GM19240 (cell line): ENCODE measurements around the gene PNRC1.
"Not testable (repeated sequence)": the region's sequence is repeated elsewhere in the genome, so short reads cannot be mapped to it uniquely, and the experiment has no call there.

ENCODE experiments used
- DNase-seq: peaks from one replicate; pipeline ENCODE4 v3.0.0; 2011; ENCODE audit warnings: low spot score; ENCODE audit not compliant: insufficient read length

The PNRC1 gene

GRCh38 chr6:89058627-89059026 lies 21.9 kb upstream of the PNRC1 start:
- DNase-seq, result no peak

GRCh38 chr6:89059227-89059626 lies 21.3 kb upstream of the PNRC1 start:
- no peak for DNase-seq

- no peak for DNase-seq
Observed at GRCh38 chr6:89063881-89064280, 16.7 kb upstream of the PNRC1 start.

DNA sequence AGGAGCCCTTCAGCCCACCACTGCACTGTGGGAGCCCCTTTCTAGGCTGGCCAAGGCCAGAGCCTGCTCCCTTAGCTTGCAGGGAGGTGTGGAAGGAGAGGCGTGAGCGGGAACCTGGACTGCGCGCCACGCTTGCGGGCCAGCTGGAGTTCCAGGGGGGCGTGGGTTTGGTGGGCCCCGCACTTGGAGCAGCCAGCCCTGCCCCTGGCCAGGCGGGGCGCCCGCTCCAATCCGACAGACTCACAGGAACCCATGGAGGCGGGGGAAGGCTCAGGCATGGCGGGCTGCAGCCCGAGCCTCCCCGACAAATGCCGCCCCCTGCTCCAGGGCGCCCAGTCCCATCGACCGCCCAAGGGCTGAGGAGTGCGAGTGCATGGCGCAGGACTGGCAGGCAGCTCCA lies 15.6 kb upstream of the PNRC1 start:
- DNase-seq, result not testable (repeated sequence)

DNA sequence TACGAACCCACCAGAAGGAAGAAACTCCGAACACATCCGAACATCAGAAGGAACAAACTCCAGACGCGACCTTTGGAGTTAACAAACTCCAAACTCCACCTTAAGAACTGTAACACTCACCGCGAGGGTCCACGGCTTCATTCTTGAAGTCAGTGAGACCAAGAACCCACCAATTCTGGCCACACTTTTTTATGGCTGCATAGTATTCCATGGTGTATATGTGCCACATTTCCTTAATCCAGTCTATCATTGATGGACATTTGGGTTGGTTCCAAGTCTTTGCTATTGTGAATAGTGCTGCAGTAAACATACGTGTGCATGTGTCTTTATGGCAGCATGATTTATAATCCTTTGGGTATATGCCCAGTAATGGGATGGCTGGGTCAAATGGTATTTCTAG lies 14.4 kb upstream of the PNRC1 start:
- not testable (repeated sequence) for DNase-seq

- no peak for DNase-seq
Observed at GRCh38 chr6:89066940-89067646, 13.5 kb upstream of the PNRC1 start.

GRCh38 chr6:89067796-89068195 lies 12.8 kb upstream of the PNRC1 start:
- DNase-seq, result no peak

DNA sequence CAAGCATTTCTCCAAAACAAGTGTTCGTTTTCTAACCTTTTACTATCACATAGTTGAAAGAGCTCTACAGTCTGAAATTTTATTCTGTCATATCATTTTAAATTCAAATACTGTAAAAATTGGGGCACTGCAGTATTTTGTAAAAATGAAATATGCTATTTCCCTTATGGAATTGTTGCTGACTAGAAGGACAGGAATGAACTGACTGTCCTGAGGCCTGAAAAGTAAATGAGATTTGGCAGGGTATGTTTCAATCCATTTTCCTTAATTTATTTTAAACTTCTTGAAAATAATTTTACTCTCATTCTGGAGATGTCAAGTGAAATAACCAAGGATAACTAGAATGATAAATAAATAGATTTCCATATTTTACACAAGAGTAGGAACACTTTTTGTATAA lies 11.9 kb upstream of the PNRC1 start:
- DNase-seq, result no peak

GRCh38 chr6:89069536-89070163 lies 10.9 kb upstream of the PNRC1 start:
- no peak for DNase-seq

DNA sequence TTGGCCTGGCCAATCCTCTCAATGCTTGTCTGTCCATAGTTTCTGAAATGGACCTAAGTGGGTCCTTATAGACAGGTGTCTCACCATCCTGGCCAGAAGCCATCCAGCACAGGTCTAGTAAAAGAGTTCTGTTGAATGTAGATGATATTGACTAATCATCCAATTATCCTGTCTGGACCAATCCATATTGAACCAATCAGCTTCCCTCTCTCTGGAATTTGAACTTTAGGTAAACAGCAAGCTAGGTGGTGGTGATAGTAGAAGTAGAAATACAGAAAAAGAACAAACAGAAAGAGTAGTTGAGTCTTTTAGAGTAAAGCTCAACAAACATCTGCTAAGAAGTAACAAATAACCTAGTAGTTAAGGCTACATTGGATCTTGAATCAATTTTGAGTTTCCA lies 9.5 kb upstream of the PNRC1 start:
- DNase-seq, result no peak

DNA sequence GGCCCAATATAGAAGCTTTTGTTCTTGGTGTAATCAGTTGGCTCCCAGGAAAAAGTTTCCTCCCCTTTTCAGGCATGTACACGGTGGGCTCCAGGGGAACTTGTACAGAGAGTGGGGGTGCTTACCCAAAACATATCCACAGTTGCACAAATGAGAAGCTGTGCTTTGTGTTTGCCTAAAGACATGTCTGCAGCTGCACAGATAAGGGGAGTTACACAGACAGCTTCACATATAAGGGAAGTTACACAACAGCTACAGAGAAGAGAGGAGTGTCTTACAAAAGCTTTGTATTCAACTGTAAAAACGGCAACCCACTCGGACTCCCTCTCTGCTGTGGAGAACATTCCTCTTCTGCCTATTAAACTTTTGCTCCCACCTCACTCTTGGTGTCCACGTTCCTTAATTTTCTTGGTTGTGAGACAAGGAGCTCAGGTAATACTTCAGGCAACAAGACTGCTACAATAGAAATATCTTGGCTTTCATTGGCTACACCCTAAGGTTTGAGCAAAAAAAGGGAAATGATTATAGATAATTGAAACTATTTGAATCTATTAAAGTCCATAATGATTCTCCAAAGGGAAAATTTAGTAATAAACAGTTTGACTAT lies 7.4 kb upstream of the PNRC1 start:
- DNase-seq, result no peak

- DNase-seq, result no peak
Observed at GRCh38 chr6:89073840-89074239, 6.7 kb upstream of the PNRC1 start.

GRCh38 chr6:89079511-89080234 lies 878 bp upstream of the PNRC1 start:
- no peak for DNase-seq

DNA sequence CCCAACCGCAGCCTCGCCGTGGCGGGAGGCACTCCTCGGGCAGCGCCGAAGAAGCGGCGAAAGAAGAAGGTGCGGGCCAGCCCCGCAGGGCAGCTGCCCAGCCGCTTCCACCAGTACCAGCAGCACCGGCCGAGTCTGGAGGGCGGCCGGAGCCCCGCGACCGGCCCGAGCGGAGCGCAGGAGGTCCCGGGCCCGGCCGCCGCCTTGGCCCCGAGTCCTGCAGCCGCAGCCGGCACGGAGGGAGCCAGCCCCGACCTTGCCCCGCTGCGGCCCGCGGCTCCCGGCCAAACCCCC lies 525 bp downstream of the PNRC1 start:
- no peak for DNase-seq

DNA sequence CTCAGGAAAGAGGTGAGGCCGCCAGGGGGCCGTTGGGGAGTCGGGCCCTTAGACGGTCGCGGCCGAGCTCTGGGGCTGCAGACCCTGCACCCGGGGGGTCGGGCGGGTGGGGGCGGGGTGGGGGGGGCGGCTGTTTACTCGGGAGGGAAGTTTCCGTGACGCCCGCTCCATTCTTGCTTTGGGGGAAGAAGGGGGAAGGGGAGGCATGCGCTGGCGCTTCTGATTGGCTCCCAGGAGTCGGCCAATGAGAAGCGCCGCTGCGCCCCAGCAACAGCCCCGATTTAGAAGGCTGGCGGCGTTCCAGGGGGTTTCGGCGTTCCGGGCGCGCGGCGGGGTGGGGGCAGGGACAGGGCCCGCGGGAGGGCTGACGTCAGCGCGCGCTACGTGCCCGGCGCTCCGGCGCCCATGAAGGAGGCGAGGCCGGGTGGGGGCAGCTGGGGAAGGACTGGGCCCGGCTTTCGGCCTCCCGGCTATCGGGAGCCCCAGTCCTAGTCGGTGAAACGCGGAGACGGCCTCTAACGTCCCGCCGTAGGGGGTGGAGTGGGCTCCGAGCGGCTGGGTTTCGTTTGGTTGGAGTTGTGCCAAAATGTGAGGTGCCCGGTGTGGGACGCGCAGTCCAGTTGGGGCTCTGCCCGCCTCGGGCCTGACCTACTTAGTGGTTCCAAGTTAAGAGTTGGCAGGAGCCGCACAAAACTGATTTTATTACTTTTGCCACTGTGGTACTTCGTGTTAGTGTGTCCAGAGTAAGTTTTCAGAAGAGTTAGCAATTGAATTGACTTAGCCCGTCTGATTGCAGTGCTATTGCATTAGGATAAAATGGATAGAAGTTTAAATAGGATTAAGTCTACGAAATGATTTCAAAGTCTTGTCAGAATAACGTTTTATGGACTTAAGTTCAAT lies 1.1 kb downstream of the PNRC1 start:
- peak; percentile 64 for DNase-seq

GRCh38 chr6:89082486-89082891 lies 1.9 kb downstream of the PNRC1 start:
- no peak for DNase-seq

- no peak for DNase-seq
Observed at GRCh38 chr6:89084542-89084941, 4.0 kb downstream of the PNRC1 start.

DNA sequence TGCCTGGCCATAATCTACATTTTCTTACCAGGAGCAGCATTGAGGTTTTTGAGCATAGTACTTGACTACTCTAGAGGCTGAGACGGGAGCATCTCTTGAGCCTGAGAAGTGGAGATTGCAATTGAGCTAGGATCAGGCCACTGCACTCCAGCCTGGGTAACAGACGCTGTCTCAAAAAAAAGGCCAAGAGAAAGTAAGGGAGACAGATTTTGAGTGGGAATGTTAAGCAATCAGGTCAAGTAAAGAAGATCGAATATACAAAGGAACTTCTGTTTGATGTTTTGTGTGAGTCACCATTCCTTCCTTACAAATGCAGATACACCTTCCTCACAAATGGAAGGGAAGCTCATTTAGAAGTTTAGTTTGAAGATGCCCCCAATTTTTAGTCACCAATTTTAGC lies 4.4 kb downstream of the PNRC1 start:
- no peak for DNase-seq

DNA sequence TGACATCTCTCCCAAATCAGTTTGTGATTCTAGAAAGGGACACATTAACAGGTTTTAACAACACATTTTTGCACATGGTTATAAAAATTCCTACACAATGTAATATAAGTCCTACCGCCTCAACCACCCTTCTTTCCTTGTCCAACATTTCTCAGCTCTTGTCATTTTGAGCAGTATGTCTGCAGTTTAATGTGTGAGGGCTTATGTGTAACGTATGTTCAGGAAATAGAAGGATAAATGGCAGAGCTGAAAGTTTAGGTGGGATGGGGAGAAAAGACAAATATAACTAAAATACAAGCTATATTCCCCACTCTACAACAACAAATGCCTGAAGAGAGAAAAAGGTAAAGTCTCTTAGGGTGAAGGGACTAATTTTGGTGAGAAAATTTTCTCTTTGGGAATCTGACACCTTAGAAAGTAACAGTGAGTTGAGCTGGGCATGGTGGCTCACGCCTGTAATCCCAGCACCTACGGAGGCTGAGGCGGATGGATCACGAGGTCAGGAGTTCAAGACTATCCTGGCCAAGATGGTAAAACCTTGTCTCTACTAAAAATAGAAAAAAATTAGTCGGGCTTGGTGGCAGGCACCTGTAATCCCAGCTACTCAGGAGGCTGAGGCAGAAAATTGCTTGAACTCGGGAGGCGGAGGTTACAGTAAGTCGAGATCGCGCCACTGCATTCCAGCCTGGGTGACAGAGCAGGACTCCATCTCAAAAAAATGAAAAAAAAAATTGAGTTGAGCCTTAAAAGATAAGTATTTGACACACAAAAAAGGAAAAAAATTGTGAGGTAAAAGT lies 5.1 kb downstream of the PNRC1 start:
- DNase-seq, result no peak

- DNase-seq, result no peak
Observed at GRCh38 chr6:89087881-89088280, 7.3 kb downstream of the PNRC1 start.

- no peak for DNase-seq
Observed at GRCh38 chr6:89098461-89098860, 17.9 kb downstream of the PNRC1 start.
